Activated T-helper 1 cell treated with anti-CD3 and anti-CD28 coated beads, Interleukin-2, amount 50 U/mL, for 16 hours (primary cell): ENCODE results near the gene GOLPH3L.
A peak's percentile ranks its signal among the peaks of the same experiment; 100 is the strongest.
"Not testable (repeated sequence)": the region's sequence is repeated elsewhere in the genome, so short reads cannot be mapped to it uniquely, and the experiment has no call there.

Experiments
- DNase-seq, 2 donors: peaks; one replicate each; pipeline ENCODE4 v3.0.0-alpha.2; 2020; ENCODE audit warnings: low read depth in 1 of 2, low spot score in 1 of 2

Gene GOLPH3L

DNA sequence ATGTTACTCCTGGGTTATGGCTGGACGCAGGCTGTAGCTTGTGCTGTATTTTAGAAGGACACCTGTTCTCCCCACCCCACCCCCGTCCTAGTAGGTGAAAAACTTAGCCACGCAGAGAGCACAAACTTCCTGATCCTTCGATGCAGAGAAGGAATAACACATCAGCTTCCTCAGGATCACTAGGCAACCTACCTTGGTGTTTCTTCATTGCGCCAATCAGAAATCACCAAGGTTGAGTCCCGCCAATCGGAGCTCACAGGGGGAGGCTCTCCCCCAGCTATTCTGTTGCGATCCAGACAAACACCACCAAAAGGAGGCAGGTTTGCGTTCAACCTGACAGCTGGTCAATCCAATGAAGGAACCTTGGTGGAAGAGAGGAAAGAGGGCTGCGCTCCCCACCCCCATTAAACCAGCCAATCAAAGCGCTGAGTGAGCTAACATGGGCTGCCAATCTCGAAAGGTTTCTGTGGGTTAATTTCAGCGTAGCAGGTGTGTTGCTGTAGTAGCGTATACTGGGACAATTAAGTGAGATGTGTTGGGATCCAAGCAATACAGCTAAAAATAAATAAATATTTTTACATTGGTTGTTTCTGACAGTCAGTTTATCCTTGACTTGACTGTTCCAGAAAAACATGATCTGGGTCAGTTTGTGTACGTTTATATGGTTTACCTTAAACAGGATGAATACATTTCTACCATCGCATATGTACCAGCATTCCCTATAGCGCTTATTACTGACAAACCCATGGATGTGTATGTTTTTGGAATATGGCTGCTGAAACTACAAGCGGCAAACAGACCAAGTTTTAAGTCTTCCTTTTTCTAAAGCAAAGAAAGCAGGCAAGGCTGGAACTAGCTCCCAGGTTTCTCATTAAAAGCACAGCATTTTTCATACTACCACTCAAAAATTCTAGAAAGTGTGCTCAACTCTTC, at the start of gene GOLPH3L:
TSS of gene GOLPH3L (minus strand) at position 160 of the 933 bp plus-strand sequence. CDS start 2,316 bp downstream, outside the sequence.
- peak; percentile 65 to 78 for DNase-seq

DNA sequence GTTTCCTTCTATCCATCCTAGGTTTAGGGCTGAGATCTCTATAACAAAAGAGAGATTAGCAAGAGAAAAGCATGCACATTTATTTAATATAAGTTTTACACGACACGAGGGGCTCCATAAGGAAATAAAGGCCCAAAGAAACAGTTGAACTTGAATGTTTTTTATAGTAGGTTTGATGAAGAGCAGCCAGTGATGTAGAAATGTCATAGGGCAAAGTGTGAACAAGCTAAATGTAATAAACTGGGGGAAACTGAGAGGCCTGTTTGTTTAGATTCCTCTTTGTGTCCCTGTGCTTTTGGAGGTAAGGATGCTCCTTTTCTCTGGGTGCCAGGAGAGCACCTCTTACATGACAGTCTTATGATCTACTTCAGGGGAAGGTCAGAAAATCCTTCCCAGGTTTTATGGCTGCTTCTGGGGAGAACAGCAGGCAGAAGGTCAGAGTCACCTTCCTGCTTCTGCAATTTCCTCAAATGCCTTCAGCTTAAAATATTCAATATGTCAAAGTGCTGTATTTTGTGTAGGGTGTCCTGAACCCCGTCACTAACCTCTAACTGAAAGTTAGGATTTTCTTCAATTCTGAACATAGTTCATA, 33.3 kb upstream of the GOLPH3L start:
- no peak for DNase-seq

DNA sequence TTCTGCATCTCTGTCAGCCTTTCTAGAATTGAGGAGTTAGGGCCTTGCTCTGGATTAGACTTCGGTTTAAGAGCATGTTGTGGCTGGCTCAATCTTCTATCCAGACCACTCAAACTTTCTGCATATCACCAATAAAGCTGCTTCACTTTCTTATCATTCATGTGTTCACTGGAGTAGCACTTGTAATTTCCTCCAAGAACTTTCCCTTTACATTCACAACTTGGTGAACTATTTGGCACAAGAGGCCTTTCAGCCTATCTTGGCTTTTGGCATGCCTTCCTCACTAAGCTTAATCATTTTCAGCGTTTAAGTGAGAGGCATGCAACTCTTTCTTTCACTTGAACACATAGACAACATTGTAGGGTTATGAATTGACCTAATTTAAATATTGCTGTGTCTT, 27.4 kb upstream of the GOLPH3L start:
- DNase-seq: no peak

DNA sequence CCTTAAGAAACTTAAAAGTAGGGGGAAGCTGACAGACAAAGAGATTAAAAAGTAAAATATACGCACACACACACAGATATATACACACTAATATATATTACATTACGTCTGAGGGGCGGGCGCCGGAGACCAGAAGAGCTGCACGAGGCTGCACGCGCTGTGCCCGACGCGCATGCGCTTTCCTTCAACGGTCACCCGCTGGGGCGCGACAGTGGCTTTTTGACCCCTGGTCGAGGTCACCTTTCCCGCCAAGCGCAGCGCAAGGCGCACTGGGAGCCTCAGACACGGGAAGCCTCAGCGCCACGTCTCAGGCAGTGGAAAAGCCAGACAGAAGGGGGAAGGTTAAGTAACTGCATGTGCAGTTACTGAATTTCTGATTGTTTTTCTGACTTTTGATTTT, 23.7 kb upstream of the GOLPH3L start, which contains the start of gene HORMAD1:
TSS of gene HORMAD1 (minus strand) at position 193 of the 400 bp plus-strand sequence. CDS start 1,390 bp downstream, outside the sequence.
- no peak for DNase-seq

DNA sequence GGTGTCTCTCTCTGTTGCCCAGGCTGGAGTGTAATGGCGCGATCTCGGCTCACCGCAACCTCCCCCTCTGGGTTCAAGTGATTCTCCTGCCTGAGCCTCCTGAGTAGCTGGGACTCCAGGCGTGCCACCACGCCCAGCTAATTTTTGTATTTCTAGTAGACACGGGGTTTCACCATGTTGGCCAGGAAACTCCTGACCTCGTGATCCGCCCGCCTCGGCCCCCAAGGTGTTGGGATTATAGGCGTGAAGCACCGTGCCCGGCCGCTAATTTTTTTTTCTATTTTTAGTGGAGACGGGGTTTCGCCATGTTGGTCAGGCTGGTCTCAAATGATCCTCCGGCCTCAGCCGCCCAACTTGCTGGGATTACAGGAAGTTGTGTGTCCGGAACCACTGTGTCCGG, 23.1 kb upstream of the GOLPH3L start:
- DNase-seq: no peak

DNA sequence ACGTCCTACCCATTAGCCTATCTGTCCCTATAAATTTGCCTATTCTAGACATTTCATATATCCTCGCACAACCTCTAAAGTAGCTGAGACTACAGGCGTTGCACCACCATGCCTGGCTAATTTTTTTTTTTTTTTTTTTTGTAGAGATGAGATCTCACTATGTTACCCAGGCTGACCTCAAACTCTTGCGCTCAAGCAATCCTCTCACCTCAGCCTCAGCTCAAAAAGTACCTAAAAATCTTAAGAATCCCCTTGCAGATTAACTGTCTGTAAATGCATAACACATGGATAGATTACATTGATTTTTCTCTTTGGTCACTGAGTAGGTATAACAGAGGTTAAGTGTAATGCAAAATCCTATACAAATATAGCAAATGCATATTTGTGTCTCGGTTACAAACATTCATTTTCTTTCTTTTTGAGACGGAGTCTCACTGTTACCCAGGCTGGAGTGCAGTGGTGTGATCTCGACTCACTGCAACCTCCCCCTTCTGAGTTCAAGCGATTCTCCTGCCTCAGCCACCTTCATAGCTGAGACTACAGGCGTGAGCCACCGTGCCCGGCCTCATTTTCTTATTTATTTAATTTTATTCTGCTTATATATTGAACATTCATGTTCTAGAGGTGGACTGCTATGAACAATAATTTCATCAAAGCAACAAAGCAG, 21.4 kb upstream of the GOLPH3L start:
- no peak for DNase-seq

DNA sequence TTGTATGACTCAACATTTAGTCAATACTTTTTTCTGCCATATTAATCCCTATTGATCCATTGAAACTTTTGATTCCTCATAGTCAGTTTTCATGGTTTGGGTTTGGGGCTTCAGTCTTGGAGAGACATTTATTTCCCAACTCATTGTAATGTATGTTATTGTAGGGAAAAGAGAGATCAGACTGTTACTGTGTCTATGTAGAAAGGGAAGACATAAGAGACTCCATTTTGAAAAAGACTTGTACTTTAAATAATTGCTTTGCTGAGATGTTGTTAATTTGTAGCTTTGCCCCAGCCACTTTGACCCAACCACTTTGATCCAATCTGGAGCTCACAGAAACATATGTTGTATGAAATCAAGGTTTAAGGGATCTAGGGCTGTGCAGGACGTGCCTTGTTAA, 12.1 kb upstream of the GOLPH3L start:
- DNase-seq: not testable (repeated sequence)

DNA sequence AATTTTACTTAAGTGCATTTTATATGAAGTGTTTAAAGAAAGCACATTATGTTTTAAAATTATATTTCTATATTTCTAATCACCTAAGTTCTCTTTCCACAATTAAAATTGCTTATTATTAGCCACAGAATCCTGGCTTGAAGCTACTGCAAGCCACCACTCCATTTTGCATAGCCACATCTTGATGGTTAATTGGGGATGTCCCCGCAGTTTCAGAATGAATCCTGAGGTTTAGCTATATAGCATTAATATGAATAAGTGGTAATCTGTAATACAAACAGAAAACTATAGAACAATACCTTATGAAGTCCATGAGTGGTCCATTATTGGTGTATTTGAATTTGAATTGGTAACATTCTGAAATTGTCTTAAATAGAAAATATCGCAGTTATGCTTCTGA, 11.6 kb upstream of the GOLPH3L start:
- no peak for DNase-seq

DNA sequence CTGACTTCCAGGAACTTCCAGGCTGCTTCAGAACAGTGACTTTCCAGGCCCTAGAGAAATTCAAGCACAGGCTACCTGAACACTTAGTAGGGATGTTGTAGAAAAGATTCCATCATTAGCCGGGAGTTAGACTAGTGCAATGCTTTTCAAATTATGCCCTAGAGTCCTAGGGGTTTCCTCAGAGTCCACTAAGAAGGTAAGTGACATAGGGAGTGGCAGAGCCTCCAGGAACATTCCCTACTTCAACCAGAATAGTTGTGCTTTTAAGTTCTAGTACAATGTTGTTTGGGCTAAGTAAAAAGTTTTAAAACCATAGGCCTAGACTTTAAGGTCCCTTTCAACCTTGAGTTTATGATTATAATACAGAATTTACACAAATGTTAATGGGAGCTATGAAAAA, 9.1 kb upstream of the GOLPH3L start:
- DNase-seq: no peak

DNA sequence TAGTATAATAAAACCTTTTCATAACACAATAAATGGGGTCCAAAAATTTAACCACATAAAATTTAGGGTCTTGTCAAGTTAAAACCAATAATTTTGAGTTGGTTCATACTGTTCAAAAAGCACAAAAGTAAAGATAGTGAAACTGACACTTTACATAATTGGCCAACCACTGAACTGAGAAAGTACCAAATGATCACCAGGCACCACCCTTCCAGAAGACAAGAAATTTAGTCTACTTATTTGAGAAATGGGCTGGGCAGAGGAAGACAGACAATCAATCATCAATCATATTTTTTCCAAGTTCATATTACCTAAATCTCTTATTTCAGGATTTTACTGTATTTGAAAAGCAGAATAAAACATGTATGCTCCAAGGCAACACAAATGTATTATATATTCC, 6.5 kb upstream of the GOLPH3L start:
- no peak for DNase-seq

DNA sequence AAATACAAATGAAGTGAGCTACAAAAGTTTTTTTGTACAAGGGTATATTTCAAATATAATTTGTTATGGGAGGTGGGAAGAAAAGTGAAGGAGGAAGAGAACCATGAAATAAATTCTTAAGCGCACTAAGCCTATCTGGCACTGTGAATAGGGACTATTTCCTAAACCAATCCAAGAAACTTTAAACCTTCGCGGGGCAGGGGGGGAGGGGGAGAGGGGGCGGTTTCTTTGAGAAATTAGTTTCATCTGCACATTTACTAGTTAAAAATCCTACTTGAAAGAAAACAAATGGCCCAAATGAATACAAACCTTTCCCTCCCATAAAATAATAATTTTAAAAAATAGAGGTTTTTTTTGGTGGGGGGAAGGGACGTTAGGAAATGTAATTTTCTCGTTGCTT, 364 bp downstream of the GOLPH3L start:
- no peak for DNase-seq

DNA sequence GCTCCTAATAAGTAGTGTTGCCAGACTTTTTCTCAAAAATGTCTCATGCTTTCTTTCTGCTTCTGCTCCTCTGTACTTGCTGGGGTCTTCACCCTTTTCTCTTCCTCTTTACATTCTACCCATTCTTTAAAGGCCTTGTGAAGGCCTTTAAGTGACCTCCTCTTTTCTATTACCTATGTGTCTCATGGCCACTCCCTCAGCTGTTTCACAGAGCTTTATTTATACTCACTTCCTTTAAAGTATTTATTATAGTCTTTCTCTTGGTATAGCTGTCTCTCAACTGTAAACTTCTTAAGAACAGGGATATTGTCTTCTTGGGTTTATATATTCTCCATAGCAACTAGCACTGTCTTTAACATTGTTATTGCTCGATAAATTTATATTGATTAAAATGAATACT, 792 bp downstream of the GOLPH3L start:
- DNase-seq: no peak

DNA sequence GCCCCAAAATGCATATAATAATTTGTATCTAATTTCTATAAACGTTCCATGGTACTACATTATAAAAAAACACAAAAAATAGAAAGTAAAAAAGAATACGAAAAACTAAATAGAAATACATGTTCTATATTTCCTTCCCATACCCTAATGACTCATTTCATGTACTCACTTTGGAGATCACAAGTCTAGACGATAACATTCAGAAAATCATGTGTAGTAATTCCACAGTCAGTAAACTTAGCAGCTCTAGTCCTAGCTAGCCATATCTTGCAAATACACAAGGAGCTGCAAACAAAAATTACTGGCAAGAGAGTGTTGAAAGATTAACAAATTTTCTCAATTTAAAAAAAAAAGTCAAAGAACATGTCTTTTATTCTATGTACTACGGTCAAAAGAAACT, 1.4 kb downstream of the GOLPH3L start:
- no peak for DNase-seq

DNA sequence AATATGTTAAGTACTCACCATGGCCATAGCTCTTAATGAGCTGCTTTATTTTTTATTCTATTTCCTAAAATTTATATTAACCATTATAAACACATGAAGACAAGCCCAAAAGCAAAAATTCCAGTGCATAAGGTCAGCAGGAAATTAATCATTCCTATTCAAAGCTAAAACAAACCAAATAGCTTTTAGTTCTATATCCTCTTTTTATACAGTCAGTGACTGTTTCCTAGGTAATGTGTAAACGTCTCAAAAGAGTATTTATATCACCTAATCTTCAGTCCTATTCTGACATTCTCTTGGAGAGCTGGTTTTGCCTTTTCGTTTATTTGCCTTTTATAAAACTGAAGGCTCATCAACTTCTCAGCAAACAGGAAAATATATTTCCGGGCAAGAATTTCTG, 4.2 kb downstream of the GOLPH3L start:
- no peak for DNase-seq

DNA sequence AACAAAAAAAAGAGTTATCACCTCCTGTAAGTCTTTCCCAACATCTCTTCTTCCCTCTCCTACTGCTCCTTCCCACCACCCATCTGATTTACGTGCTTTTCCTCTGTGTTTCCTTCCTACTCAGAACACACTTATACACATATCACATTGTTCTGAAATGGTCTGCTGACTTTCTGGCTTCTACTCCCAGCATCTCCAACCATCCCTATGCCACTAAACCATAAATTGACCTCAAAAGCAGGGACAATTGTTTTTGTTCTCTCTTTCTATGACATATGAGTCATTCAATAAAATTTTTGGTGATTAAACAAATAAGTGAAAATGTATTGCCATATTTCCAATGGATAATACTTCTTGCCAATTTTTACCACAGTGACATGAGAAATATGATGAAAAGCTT, 8.2 kb downstream of the GOLPH3L start:
- DNase-seq: no peak

DNA sequence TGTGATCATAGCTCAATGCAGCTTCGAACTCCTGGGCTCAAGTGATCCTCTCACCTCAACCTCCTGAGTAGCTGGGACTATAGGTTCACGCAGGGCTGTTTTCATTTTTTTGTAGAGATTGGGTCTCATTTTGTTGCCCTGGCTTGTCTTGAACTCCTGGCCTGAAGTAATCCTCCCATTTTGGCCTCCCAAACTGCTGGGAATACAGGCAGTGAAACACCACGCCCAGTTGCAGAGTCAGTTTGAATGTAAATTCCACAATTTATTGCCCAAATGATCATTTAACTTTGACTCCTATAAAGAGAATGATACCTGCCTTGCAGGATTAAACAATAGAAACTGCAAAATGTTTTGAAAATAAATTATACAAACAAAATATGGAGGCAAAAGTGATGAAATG, 10.7 kb downstream of the GOLPH3L start:
- DNase-seq: no peak

DNA sequence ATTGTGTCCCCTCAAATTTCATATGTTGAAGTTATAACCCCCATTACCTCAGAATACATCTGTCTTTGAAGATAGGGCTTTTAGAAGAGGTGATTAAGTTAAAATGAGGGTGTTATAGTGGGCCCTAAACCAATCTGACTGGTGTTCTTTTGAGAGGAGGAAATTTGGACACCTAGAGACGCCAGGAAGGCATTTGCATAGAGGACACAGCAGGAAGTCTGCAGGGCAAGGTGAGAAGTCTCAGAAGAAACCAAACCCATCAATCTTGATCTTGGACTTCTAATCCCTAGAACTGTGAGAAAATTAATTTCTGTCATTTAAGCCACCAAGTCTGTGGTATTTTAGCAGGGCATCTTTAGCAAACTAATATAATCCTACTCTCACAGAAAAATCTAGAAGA, 13.0 kb downstream of the GOLPH3L start:
- DNase-seq: no peak

DNA sequence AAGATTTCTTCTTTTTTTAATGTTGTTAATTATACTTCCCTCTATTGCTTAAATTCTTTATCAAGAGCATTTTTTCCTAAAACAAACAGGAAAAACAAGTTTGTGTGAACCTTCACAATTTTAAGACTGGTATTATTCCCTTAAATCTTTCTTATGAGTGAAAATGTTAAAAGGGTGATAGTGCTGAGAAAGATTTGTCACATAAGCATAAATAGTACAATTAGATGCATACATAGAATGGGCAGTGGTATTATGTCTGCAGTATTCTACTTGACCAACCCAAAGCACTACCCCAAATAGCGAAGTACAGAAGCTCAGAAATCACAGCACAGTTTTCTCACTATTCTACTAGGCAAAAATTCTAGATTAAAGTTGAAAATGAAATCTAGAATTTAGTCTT, 18.0 kb downstream of the GOLPH3L start:
- DNase-seq: no peak

DNA sequence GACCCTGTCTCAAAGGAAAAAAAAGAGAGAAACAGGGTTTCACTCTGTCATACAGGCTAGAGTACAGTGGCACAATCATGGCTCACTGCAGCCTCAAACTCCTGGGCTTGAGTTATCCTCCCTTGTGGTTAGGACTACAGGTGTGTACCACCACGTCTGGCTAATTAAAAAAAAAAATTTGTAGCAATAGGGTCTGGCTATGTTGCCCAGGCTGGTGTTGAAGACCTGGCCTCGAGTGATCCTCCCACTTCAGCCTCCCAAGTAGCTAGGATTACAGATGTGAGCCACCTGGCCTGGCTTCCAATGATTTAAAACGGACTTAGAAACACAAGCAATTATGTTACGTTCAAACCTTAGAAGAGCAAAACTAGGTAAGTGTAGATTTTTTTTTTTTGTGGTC, 22.1 kb downstream of the GOLPH3L start:
- no peak for DNase-seq

DNA sequence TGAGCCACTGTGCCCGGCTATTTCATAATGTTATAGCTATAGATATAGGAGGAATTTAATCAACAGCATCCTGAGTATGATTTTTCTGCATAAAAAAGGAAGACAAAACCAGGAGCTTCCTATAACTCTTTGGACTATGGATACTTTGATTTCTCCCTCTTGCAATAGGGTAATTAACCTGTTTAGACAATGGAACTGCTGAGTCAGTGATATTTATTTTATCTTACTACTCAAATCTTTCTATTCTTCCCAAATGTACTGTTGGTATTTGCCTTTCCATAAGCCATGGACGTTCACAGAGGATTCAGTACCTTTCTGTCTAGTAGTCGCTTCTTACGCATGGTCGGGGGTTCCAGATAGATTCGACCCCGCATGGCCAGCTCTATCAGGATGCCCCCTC, 33.6 kb downstream of the GOLPH3L start:
- DNase-seq: no peak

DNA sequence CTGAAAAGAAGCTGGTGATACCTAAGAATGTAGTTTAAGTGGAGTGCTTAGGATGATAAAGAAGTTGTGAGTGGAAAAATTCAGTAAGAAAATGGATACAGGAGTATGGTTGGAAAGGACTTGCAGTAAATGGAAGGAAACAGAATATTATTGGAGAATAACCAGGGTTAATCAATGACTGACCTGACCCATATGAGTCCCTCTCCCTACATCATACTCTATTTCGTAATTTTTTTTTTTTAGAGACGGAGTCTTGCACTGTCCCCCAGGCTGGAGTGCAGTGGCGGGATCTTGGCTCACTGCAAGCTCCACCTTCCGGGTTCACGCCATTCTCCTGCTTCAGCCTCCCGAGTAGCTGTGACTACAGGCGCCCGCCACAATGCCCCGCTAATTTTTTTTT, 34.1 kb downstream of the GOLPH3L start:
- no peak for DNase-seq

DNA sequence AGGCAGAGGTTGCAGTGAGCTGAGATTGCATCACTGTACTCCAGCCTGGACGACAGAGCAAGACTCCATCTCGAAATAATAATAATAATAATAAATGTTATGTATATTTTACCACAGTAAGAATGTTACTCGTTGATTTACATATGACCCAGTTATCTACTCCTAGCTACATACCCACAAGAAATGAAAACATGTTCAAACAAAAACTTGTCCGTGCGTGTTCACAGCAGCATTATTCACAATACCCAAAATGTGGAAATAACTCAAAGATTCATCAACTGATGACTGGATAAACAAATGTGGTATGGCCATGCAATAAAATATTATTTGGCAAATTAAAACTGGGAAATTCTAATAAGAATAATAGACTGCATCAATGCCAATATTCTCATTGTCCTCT, 35.8 kb downstream of the GOLPH3L start:
- DNase-seq: no peak
